DOHH2 (cell line): Measurements from ENCODE around the gene MED26.
A peak's percentile ranks its signal among the peaks of the same experiment; 100 is the strongest.

Experiments used
- H3F3A ChIP-seq: fragments of 200-600 bp; sonication (generic), shearing (Covaris generic); 2 replicates; pipeline ENCODE4 v1.6.0; 2016; ENCODE audit warnings: antibody characterized with exemption, mild to moderate bottlenecking; ENCODE audit not compliant: control insufficient read depth, insufficient read depth
- H3K27ac ChIP-seq: fragments of 200-600 bp; sonication (generic); 2 replicates; pipeline ENCODE4 v1.5.1; 2014; ENCODE audit warnings: low read depth, mild to moderate bottlenecking, low read length, moderate library complexity
- H3K27me3 ChIP-seq: fragments of 200-600 bp; sonication (generic); 2 replicates; pipeline ENCODE4 v1.6.1; 2014; ENCODE audit warnings: mild to moderate bottlenecking, low read length, mixed read lengths; ENCODE audit not compliant: control insufficient read depth
- H3K36me3 ChIP-seq: fragments of 200-600 bp; sonication (generic); 2 replicates; pipeline ENCODE4 v1.6.1; 2014; ENCODE audit warnings: mild to moderate bottlenecking, low read length, moderate library complexity, mixed read lengths; ENCODE audit not compliant: control insufficient read depth
- H3K4me1 ChIP-seq: fragments of 200-600 bp; sonication (generic); 2 replicates; pipeline ENCODE4 v1.6.1; 2014; ENCODE audit warnings: mild to moderate bottlenecking, low read length, mixed read lengths; ENCODE audit not compliant: control insufficient read depth
- H3K4me2 ChIP-seq: fragments of 200-600 bp; sonication (generic); 2 replicates; pipeline ENCODE4 v1.6.0; 2014; ENCODE audit warnings: mild to moderate bottlenecking, low read length, moderate library complexity
- H3K4me3 ChIP-seq: fragments of 200-600 bp; sonication (generic); 2 replicates; pipeline ENCODE4 v1.5.1; 2014; ENCODE audit warnings: mild to moderate bottlenecking, low read length, mixed read lengths
- H3K79me2 ChIP-seq: fragments of 200-600 bp; sonication (generic); 2 replicates; pipeline ENCODE4 v1.6.1; 2014; ENCODE audit warnings: mild to moderate bottlenecking, low read length, mixed read lengths; ENCODE audit not compliant: control insufficient read depth
- H3K9me2 ChIP-seq: fragments of 200-600 bp; sonication (generic); replicated peaks from 2 replicates; pipeline ENCODE4 v1.6.1; 2014; ENCODE audit warnings: mild to moderate bottlenecking, low read length, mixed read lengths; ENCODE audit not compliant: control insufficient read depth
- H3K9me3 ChIP-seq: fragments of 200-600 bp; sonication (generic); 2 replicates; pipeline ENCODE4 v1.6.1; 2014; ENCODE audit warnings: antibody characterized with exemption, low read length, mixed read lengths; ENCODE audit not compliant: control insufficient read depth, insufficient read depth
- H4K20me1 ChIP-seq: fragments of 200-600 bp; sonication (generic); 2 replicates; pipeline ENCODE4 v1.6.0; 2014; ENCODE audit warnings: low read depth, mild to moderate bottlenecking, antibody characterized with exemption, low read length, moderate library complexity; ENCODE audit not compliant: control insufficient read depth, insufficient read depth
- EZH2phosphoT487 ChIP-seq: fragments of 200-600 bp; sonication (generic); IDR thresholded peaks from 2 replicates; pipeline ENCODE4 v1.6.1; 2017; ENCODE audit warnings: borderline replicate concordance, mild to moderate bottlenecking, antibody characterized with exemption, low read length, moderate library complexity, mixed read lengths
- TF ChIP-seq, protein P1 (sequence below): fragments of 200-600 bp; sonication (generic); IDR thresholded peaks from one replicate; pipeline ENCODE4 v1.5.1; 2014; ENCODE audit warnings: antibody characterized with exemption, mild to moderate bottlenecking, low read depth, low read length; ENCODE audit not compliant: poor library complexity, severe bottlenecking

The MED26 gene

DNA sequence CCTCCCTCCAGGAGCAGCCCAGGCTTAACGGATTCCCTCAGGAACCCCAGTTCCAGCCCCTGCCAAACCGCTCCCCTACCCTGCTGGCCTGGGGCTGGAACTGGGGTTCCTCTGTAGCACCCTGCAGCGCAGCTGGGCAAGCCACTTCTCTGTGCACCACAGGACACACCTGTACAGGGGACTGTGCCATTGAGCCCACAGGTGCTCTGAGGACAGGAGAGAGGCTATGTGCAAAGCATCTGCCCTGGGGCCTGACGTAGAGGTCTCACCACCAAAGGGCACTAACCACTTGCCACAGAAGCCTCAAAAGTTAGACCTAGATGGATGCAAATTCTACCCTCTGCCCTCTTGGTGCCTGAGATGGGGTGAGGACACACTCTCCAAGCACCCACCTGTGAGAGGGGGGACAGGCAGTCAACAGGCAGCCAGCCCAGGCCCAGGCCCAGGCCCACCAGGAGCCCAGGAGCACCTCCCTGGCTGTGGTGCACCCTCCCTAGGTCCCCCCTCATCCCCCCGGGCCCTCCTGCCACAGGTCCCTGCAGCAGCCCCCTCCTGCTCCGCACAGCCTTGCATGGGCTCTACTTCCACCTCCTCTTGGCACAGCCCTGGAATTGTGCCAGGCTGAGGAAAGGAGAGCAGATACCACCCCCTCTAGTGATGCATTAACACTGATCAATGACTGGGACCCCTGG is 28.2 kb downstream of the MED26 start:
- Histone ChIP-seq H3K4me2 (no peak overlapping the region), H3K4me3 (no peak overlapping the region), H3K27ac (no peak overlapping the region), H3F3A (0 out of 2 replicates have a peak, but pooled peaks cover under 1% of the 10 kb centered on the region), H3K36me3 (peaks cover 13% of the 10 kb centered on the region), H3K9me2 (no peaks in the 10 kb centered on the region), H4K20me1 (peaks cover 45% of the 10 kb centered on the region), H3K27me3 (no peaks in the 10 kb centered on the region), H3K4me1 (peaks cover 36% of the 10 kb centered on the region), H3K79me2 (peaks cover 100% of the 10 kb centered on the region), H3K9me3 (no peaks in the 10 kb centered on the region)
- TF ChIP-seq, protein P1, sequence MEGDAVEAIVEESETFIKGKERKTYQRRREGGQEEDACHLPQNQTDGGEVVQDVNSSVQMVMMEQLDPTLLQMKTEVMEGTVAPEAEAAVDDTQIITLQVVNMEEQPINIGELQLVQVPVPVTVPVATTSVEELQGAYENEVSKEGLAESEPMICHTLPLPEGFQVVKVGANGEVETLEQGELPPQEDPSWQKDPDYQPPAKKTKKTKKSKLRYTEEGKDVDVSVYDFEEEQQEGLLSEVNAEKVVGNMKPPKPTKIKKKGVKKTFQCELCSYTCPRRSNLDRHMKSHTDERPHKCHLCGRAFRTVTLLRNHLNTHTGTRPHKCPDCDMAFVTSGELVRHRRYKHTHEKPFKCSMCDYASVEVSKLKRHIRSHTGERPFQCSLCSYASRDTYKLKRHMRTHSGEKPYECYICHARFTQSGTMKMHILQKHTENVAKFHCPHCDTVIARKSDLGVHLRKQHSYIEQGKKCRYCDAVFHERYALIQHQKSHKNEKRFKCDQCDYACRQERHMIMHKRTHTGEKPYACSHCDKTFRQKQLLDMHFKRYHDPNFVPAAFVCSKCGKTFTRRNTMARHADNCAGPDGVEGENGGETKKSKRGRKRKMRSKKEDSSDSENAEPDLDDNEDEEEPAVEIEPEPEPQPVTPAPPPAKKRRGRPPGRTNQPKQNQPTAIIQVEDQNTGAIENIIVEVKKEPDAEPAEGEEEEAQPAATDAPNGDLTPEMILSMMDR: no peak
- no peak for TF ChIP-seq EZH2phosphoT487

DNA sequence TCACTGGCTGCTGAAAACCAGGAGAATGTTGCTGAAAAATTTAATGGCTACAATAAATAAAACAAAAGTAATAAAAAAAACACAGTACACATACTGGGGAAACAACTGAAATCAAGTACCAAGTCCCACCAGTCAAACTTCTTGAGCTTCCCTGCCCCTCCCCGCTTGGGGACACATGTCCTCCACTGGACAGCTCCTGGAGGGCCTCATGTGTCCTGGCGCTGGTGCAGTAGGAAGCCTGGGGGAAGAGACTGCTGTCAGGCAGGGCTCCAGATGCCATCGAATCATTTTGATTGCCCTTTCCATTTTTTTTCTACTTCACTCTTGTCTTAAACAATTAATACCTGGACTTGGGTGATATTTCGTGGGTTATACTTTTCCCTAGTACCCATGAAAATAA is 29.2 kb downstream of the MED26 start:
- H3K36me3 ChIP-seq: peaks cover 9% of the 10 kb centered on the region
- no peaks in the 10 kb centered on the region for H3K9me3 ChIP-seq
- H3K4me2 ChIP-seq: no peak overlapping the region
- no peak overlapping the region for H3K4me3 ChIP-seq
- peaks cover 45% of the 10 kb centered on the region for H3K4me1 ChIP-seq
- no peaks in the 10 kb centered on the region for H3K9me2 ChIP-seq
- no peak overlapping the region for H3K27ac ChIP-seq
- TF ChIP-seq, protein P1: no peak
- TF ChIP-seq EZH2phosphoT487: no peak
- H3F3A ChIP-seq: no peaks in the 10 kb centered on the region
- H3K27me3 ChIP-seq: no peaks in the 10 kb centered on the region
- peaks cover 100% of the 10 kb centered on the region for H3K79me2 ChIP-seq
- H4K20me1 ChIP-seq: peaks cover 46% of the 10 kb centered on the region

DNA sequence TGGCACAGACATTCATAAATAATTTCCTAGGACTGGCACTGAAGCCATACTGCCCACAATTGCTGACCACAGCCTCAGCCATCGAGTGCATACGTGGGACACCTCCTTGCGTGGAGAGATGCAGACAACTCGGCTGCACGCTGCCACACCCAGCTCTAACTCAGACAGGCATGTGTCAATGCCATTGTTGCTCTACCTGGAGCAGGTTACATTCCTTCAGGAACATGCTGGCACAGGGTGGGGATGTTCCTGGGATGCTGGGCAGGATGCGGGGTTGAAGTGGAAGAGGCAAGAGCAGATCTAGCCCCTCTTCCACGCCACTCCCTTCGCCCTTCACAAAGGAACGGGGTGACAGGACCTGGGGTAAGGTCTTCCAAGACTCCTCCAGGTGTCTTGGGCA is 31.6 kb downstream of the MED26 start:
- H3K4me1 ChIP-seq: peaks cover 69% of the 10 kb centered on the region
- H4K20me1 ChIP-seq: peaks cover 54% of the 10 kb centered on the region
- TF ChIP-seq, protein P1: no peak
- no peak for TF ChIP-seq EZH2phosphoT487
- 0 out of 2 replicates have a peak overlapping the region, but pooled peaks have one; percentile 75 for H3K4me2 ChIP-seq
- H3K36me3 ChIP-seq: peaks cover 22% of the 10 kb centered on the region
- no peaks in the 10 kb centered on the region for H3K9me2 ChIP-seq
- no peaks in the 10 kb centered on the region for H3K27me3 ChIP-seq
- no peak overlapping the region for H3K4me3 ChIP-seq
- no peaks in the 10 kb centered on the region for H3K9me3 ChIP-seq
- peaks cover 100% of the 10 kb centered on the region for H3K79me2 ChIP-seq
- H3K27ac ChIP-seq: no peak overlapping the region
- H3F3A ChIP-seq: no peaks in the 10 kb centered on the region
